Mucosa of descending colon (tissue), 3 donors: ENCODE data around the gene ZNF827. TPM values are rescaled to one million over a fixed set of nuclear protein-coding genes. Genes with fewer than 3 reads are reported as not detected.

Source experiments
- ATAC-seq: fragments of 200-7000 bp; cut with Tn5 transposase; one replicate; pipeline ENCODE4 v1.9.1; 2020; ENCODE audit warnings: mild to moderate bottlenecking, moderate library complexity
- DNase-seq, 3 donors: peaks; one replicate each; pipeline ENCODE4 v3.0.0-alpha.2; 2020
- H3K36me3 ChIP-seq: fragments of 200-600 bp; one replicate; pipeline ENCODE4 v1.8.0; 2021; ENCODE audit warnings: low read depth, mild to moderate bottlenecking
- H3K4me1 ChIP-seq: fragments of 200-600 bp; one replicate; pipeline ENCODE4 v1.8.0; 2021; ENCODE audit warnings: low read depth, mild to moderate bottlenecking
- H3K4me3 ChIP-seq: fragments of 200-600 bp; one replicate; pipeline ENCODE4 v1.8.0; 2021; ENCODE audit warnings: mild to moderate bottlenecking
- H3K9me3 ChIP-seq: fragments of 200-600 bp; one replicate; pipeline ENCODE4 v1.8.0; 2021; ENCODE audit warnings: mild to moderate bottlenecking
- intact Hi-C, 2 donors: fragments of 100-400 bp; cut with DNase I in 1 of 2; cut with micrococcal nuclease in 1 of 2; formaldehyde crosslinking; loops; one replicate each; pipeline versions ENCODE4 v1.11.0 to v1.11.1; 2022; cut with DNase I, micrococcal nuclease
- total RNA-seq, 3 donors: library from RNA; stranded (reverse); fragmentation: NEBNext Ultra II Directional in 2 of 3; extraction: Animal tissue kit (Norgen Biotek cat#: 25700) in 2 of 3; gene quantifications; one replicate each; pipeline versions ENCODE4 v1.2.1 to v1.2.4, GENCODE V29; 2021 to 2023
- TF ChIP-seq, protein P1 (sequence below): fragments of 200-600 bp; IDR thresholded peaks from one replicate; pipeline ENCODE4 v1.8.0; 2022; ENCODE audit warnings: antibody characterized with exemption, mild to moderate bottlenecking
- donor health status: DM: no; HTN: no; CAD: no; lungs with moderate emphysema.
- donor health status: DM: no; HTN: no; CAD: no.
- donor health status: DM: no; HTN: yes; CAD: no.

Gene ZNF827
- total RNA-seq, 3 donors from 2014 or later = 21.9 to 37.4 (median 29.7) TPM

GRCh38 chr4:145887241-145887991 lies 51.2 kb downstream of the ZNF827 start:
- TF ChIP-seq, protein P1, sequence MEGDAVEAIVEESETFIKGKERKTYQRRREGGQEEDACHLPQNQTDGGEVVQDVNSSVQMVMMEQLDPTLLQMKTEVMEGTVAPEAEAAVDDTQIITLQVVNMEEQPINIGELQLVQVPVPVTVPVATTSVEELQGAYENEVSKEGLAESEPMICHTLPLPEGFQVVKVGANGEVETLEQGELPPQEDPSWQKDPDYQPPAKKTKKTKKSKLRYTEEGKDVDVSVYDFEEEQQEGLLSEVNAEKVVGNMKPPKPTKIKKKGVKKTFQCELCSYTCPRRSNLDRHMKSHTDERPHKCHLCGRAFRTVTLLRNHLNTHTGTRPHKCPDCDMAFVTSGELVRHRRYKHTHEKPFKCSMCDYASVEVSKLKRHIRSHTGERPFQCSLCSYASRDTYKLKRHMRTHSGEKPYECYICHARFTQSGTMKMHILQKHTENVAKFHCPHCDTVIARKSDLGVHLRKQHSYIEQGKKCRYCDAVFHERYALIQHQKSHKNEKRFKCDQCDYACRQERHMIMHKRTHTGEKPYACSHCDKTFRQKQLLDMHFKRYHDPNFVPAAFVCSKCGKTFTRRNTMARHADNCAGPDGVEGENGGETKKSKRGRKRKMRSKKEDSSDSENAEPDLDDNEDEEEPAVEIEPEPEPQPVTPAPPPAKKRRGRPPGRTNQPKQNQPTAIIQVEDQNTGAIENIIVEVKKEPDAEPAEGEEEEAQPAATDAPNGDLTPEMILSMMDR = no peak
- Histone ChIP-seq H3K4me3 (no peak overlapping the region), H3K4me1 (no peaks in the 10 kb centered on the region), H3K36me3 (no peaks in the 10 kb centered on the region), H3K9me3 (no peaks in the 10 kb centered on the region)
- ATAC-seq (peak; percentile 17), DNase-seq (no peak)
- intact Hi-C loops = no loop called here

- TF ChIP-seq, protein P1 = no peak
- Histone ChIP-seq H3K36me3 (no peaks in the 10 kb centered on the region), H3K9me3 (no peaks in the 10 kb centered on the region), H3K4me1 (peaks cover 3% of the 10 kb centered on the region), H3K4me3 (no peak overlapping the region)
- DNase-seq = no peak
- ATAC-seq = no peak
- intact Hi-C loops = no loop called here
Observed at GRCh38 chr4:145886871-145887240, 51.8 kb downstream of the ZNF827 start.

DNA sequence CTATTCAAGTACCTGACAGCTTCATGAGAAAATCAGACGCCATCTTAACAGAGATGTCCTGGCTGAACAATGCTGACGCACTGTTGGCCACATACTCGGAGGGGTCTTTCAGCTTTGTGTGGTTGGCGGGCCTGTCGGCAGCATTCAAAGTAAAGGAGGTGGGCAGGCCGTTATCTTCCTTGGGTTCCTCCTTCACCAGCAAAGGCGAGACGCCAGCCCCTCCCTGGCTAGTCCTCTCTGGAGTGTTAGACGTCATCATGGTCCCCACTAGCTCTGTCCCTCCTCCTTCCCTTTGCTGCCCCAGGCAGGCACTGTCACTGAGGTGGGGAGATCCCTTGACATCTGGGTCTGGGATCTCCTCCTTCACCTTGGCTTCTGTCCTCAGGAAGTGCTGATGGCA lies 53.0 kb downstream of the ZNF827 start:
- Histone ChIP-seq H3K4me1 (peaks cover 5% of the 10 kb centered on the region), H3K4me3 (no peak overlapping the region), H3K36me3 (no peaks in the 10 kb centered on the region), H3K9me3 (no peaks in the 10 kb centered on the region)
- intact Hi-C loops = no loop called here
- TF ChIP-seq, protein P1 = no peak
- ATAC-seq = no peak
- DNase-seq = no peak

GRCh38 chr4:145884775-145885174 lies 53.8 kb downstream of the ZNF827 start:
- no peak for ATAC-seq
- intact Hi-C loops = no loop called here
- Histone ChIP-seq H3K9me3 (no peaks in the 10 kb centered on the region), H3K4me1 (peaks cover 5% of the 10 kb centered on the region), H3K36me3 (no peaks in the 10 kb centered on the region), H3K4me3 (no peak overlapping the region)
- no peak for DNase-seq
- TF ChIP-seq, protein P1 = no peak

GRCh38 chr4:145883101-145883694 lies 55.4 kb downstream of the ZNF827 start:
- no peak overlapping the region for H3K4me3 ChIP-seq
- H3K36me3 ChIP-seq = no peaks in the 10 kb centered on the region
- DNase-seq (no peak), ATAC-seq (no peak)
- intact Hi-C loops = no loop called here
- peaks cover 5% of the 10 kb centered on the region for H3K4me1 ChIP-seq
- TF ChIP-seq, protein P1 = no peak
- H3K9me3 ChIP-seq = no peaks in the 10 kb centered on the region
